ENCODE data around the gene STIMATE.

DNA sequence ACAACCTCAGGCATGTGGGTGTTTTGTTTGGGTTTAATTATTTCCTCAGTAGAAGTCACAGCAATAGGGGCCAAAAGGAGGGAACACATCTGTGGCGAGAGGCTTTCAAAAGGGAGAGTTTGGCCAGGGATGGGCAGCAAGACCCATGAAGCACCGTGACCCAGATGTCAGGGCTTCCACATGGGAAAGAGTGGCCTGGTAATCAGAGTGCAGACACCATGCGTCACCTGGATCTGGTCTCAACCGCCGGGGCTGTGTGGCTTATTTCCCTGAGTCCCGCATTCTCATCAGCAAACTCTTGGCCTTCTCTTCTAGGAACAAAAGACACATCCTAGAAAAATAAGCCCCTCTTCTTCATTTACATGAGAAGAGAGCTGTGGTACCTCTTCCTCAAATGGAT, 50.1 kb downstream of the STIMATE start:
- TF ChIP-seq, protein P1, sequence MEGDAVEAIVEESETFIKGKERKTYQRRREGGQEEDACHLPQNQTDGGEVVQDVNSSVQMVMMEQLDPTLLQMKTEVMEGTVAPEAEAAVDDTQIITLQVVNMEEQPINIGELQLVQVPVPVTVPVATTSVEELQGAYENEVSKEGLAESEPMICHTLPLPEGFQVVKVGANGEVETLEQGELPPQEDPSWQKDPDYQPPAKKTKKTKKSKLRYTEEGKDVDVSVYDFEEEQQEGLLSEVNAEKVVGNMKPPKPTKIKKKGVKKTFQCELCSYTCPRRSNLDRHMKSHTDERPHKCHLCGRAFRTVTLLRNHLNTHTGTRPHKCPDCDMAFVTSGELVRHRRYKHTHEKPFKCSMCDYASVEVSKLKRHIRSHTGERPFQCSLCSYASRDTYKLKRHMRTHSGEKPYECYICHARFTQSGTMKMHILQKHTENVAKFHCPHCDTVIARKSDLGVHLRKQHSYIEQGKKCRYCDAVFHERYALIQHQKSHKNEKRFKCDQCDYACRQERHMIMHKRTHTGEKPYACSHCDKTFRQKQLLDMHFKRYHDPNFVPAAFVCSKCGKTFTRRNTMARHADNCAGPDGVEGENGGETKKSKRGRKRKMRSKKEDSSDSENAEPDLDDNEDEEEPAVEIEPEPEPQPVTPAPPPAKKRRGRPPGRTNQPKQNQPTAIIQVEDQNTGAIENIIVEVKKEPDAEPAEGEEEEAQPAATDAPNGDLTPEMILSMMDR (IDR thresholded peaks at IDR 0.05; ENCODE audit: low read length), result no peak
- no peak for TF ChIP-seq EZH2phosphoT487 (IDR thresholded peaks at IDR 0.05; ENCODE audit: low read length)
- no peak for TF ChIP-seq EZH2 (optimal IDR thresholded peaks at IDR 0.05; ENCODE audit: low read depth, low read length)
